Keratinocyte (primary cell): ENCODE data around the gene CACNA1E. TPM values are rescaled to one million over a fixed set of nuclear protein-coding genes. Genes with fewer than 3 reads are reported as not detected.

Experiments used
- DNase-seq: peaks from one replicate; pipeline ENCODE4 v3.0.0-alpha.2; 2011; ENCODE audit warnings: low read depth, missing footprints, low spot score
- FAIRE-seq: peaks from 2 replicates; lab custom pipeline; 2011; peaks lifted over from hg19 to GRCh38; lab: Jason Lieb, UNC
- H2AFZ ChIP-seq: 2 replicates; pipeline ENCODE4 v1.6.0; 2012; ENCODE audit warnings: low read length, control low read depth, inconsistent platforms; ENCODE audit not compliant: control insufficient read depth
- H3K27ac ChIP-seq: 2 replicates; pipeline ENCODE4 v1.5.1; 2011; ENCODE audit warnings: low read length; ENCODE audit not compliant: control insufficient read depth, insufficient read depth
- H3K27me3 ChIP-seq: 3 replicates; pipeline ENCODE4 v1.6.0; 2011; ENCODE audit warnings: low read length; ENCODE audit not compliant: control insufficient read depth, insufficient read depth; ENCODE audit errors: extremely low read depth
- H3K36me3 ChIP-seq, 2 experiments: 2 replicates in 1 of 2; 3 replicates in 1 of 2; pipeline ENCODE4 v1.5.1; 2011; ENCODE audit warnings: low read length in 2 of 2, mild to moderate bottlenecking in 1 of 2; ENCODE audit not compliant: control insufficient read depth in 2 of 2, insufficient read depth in 2 of 2; ENCODE audit errors: extremely low read depth in 1 of 2
- H3K4me1 ChIP-seq: 3 replicates; pipeline ENCODE4 v1.5.1; 2011; ENCODE audit warnings: low read length; ENCODE audit not compliant: control insufficient read depth, insufficient read depth; ENCODE audit errors: extremely low read depth
- H3K4me2 ChIP-seq: 3 replicates; pipeline ENCODE4 v1.6.0; 2011; ENCODE audit warnings: low read depth, low read length; ENCODE audit not compliant: control insufficient read depth, insufficient read depth; ENCODE audit errors: extremely low read depth
- H3K4me3 ChIP-seq, 3 experiments: fragments of 200-600 bp in 1 of 3; sonication (generic) in 1 of 3; 2 replicates in 2 of 3; 3 replicates in 1 of 3; pipeline ENCODE4 v1.5.1; 2011 to 2016; ENCODE audit warnings: low read length in 3 of 3, mild to moderate bottlenecking in 3 of 3, control low read depth in 2 of 3, inconsistent platforms in 1 of 3, low read depth in 1 of 3, mixed read lengths in 1 of 3, mixed run types in 1 of 3, moderate library complexity in 1 of 3; ENCODE audit not compliant: control insufficient read depth in 2 of 3, insufficient read depth in 2 of 3; ENCODE audit errors: extremely low read depth in 1 of 3
- H3K79me2 ChIP-seq: 2 replicates; pipeline ENCODE4 v1.6.0; 2012; ENCODE audit warnings: low read length; ENCODE audit not compliant: control insufficient read depth, insufficient read depth
- H3K9ac ChIP-seq: 3 replicates; pipeline ENCODE4 v1.6.0; 2011; ENCODE audit warnings: low read length; ENCODE audit not compliant: control insufficient read depth, insufficient read depth; ENCODE audit errors: extremely low read depth
- H3K9me1 ChIP-seq: 3 replicates; pipeline ENCODE4 v1.6.0; 2011; ENCODE audit warnings: low read length; ENCODE audit not compliant: control insufficient read depth, insufficient read depth; ENCODE audit errors: extremely low read depth
- H3K9me3 ChIP-seq: 2 replicates; pipeline ENCODE4 v1.5.1; 2012; ENCODE audit warnings: low read depth, low read length; ENCODE audit not compliant: control insufficient read depth
- H4K20me1 ChIP-seq: 3 replicates; pipeline ENCODE4 v1.6.0; 2011; ENCODE audit warnings: low read length; ENCODE audit not compliant: control insufficient read depth, insufficient read depth; ENCODE audit errors: extremely low read depth
- EZH2 ChIP-seq: IDR thresholded peaks from one replicate; pipeline ENCODE4 v1.6.1; 2012; ENCODE audit warnings: inconsistent platforms, mild to moderate bottlenecking, low read length, moderate library complexity
- dilution Hi-C: fragments of 300-500 bp; cut with MboI; formaldehyde crosslinking; loops from one replicate; pipeline ENCODE4 v1.7.0; 2020; ENCODE audit warnings: low sequenced_read_pairs; ENCODE audit not compliant: extremely low pct_ligation_motif_present
- polyA plus RNA-seq, 5 experiments: library from polyadenylated mRNA; depleted of rRNA in 3 of 5; stranded (reverse) in 3 of 5; stranded (forward) in 1 of 5; unstranded in 1 of 5; fragments of >200 nt; gene quantifications; 1 replicate in 1 of 5; 2 replicates in 3 of 5; 3 replicates in 1 of 5; pipeline versions ENCODE4 v1.2.1 to v1.2.3, GENCODE V29; 2011 to 2012; ENCODE audit warnings: missing spikeins in 2 of 5, low read depth in 1 of 5, low replicate concordance in 1 of 5
- TF ChIP-seq, protein P1 (sequence below), 3 experiments: IDR thresholded peaks in 1 of 3; conservative IDR thresholded peaks in 1 of 3; optimal IDR thresholded peaks in 1 of 3; 2 replicates in 2 of 3; 3 replicates in 1 of 3; pipeline versions ENCODE3 to v1.5.1; 2011; ENCODE audit warnings: low read length in 3 of 3, mild to moderate bottlenecking in 3 of 3, moderate library complexity in 2 of 3, control low read depth in 1 of 3, inconsistent platforms in 1 of 3; ENCODE audit not compliant: insufficient read depth in 2 of 3; ENCODE audit errors: extremely low read depth in 1 of 3

Gene CACNA1E
- polyA plus RNA-seq, 1 donor (not counting 4 experiments of a cell fraction or from before 2014, with no cell fraction given) = not detected

- DNase-seq (no peak), FAIRE-seq (no peak)
- Histone ChIP-seq H3K4me2 (no peak overlapping the region), H3K4me3 (no peak overlapping the region), H3K79me2 (no peaks in the 10 kb centered on the region), H4K20me1 (no peaks in the 10 kb centered on the region), H3K36me3 (no peaks in the 10 kb centered on the region), H3K27ac (no peak overlapping the region), H3K9ac (no peak overlapping the region), H3K4me1 (peaks cover 34% of the 10 kb centered on the region), H3K27me3 (no peaks in the 10 kb centered on the region), H3K9me1 (no peaks in the 10 kb centered on the region), H2AFZ (no peak overlapping the region), H3K9me3 (no peaks in the 10 kb centered on the region)
- TF ChIP-seq, protein P1, sequence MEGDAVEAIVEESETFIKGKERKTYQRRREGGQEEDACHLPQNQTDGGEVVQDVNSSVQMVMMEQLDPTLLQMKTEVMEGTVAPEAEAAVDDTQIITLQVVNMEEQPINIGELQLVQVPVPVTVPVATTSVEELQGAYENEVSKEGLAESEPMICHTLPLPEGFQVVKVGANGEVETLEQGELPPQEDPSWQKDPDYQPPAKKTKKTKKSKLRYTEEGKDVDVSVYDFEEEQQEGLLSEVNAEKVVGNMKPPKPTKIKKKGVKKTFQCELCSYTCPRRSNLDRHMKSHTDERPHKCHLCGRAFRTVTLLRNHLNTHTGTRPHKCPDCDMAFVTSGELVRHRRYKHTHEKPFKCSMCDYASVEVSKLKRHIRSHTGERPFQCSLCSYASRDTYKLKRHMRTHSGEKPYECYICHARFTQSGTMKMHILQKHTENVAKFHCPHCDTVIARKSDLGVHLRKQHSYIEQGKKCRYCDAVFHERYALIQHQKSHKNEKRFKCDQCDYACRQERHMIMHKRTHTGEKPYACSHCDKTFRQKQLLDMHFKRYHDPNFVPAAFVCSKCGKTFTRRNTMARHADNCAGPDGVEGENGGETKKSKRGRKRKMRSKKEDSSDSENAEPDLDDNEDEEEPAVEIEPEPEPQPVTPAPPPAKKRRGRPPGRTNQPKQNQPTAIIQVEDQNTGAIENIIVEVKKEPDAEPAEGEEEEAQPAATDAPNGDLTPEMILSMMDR (optimal IDR thresholded peaks at IDR 0.05 in 1 of 3, IDR thresholded peaks at IDR 0.05 in 1 of 3, conservative IDR thresholded peaks at IDR 0.05 in 1 of 3; ENCODE audit: extremely low read depth in 1 of 3, insufficient read depth in 2 of 3, low read length in 3 of 3) = no peak
- no peak for TF ChIP-seq EZH2
- dilution Hi-C loops = no loop called here
Measured at GRCh38 chr1:181769846-181770245, 286.5 kb downstream of the CACNA1E start.

- peaks cover 30% of the 10 kb centered on the region for H3K4me1 ChIP-seq
- H3K9me1 ChIP-seq = no peaks in the 10 kb centered on the region
- H3K4me2 ChIP-seq = no peak overlapping the region
- no peaks in the 10 kb centered on the region for H4K20me1 ChIP-seq
- no peak overlapping the region for H3K4me3 ChIP-seq
- no peak overlapping the region for H3K9ac ChIP-seq
- H3K36me3 ChIP-seq = no peaks in the 10 kb centered on the region
- H3K27ac ChIP-seq = no peak overlapping the region
- no peak overlapping the region for H2AFZ ChIP-seq
- H3K27me3 ChIP-seq = no peaks in the 10 kb centered on the region
- no peaks in the 10 kb centered on the region for H3K79me2 ChIP-seq
- TF ChIP-seq EZH2 = no peak
- TF ChIP-seq, protein P1 (optimal IDR thresholded peaks at IDR 0.05 in 1 of 3, IDR thresholded peaks at IDR 0.05 in 1 of 3, conservative IDR thresholded peaks at IDR 0.05 in 1 of 3; ENCODE audit: extremely low read depth in 1 of 3, insufficient read depth in 2 of 3, low read length in 3 of 3) = no peak
- H3K9me3 ChIP-seq = no peaks in the 10 kb centered on the region
- FAIRE-seq (no peak), DNase-seq (no peak)
- dilution Hi-C loops = no loop called here
Measured at GRCh38 chr1:181772714-181773113, 289.4 kb downstream of the CACNA1E start.
